Dedifferentiated amniotic fluid mesenchymal stem cell (primary cell): ENCODE data around the gene ZSCAN18.

Source experiments
- DNase-seq: peaks from one replicate; pipeline ENCODE4 v3.0.0-alpha.2; 2016; ENCODE audit errors: extremely low spot score

The ZSCAN18 gene

GRCh38 chr19:58086825-58087710 lies 11.0 kb downstream of the ZSCAN18 start:
- DNase-seq: no peak

- no peak for DNase-seq
Observed at GRCh38 chr19:58085348-58085875, 12.6 kb downstream of the ZSCAN18 start.

- no peak for DNase-seq
Observed at GRCh38 chr19:58084596-58085347, 13.3 kb downstream of the ZSCAN18 start.

GRCh38 chr19:58083021-58083420 lies 15.0 kb downstream of the ZSCAN18 start:
- DNase-seq: no peak

GRCh38 chr19:58079792-58080191 lies 18.2 kb downstream of the ZSCAN18 start:
- DNase-seq: no peak

GRCh38 chr19:58067240-58067912 lies 30.7 kb downstream of the ZSCAN18 start:
- DNase-seq: no peak

GRCh38 chr19:58063712-58064111 lies 34.3 kb downstream of the ZSCAN18 start:
- DNase-seq: no peak

- no peak for DNase-seq
Observed at GRCh38 chr19:58060231-58060630, 37.8 kb downstream of the ZSCAN18 start.

- no peak for DNase-seq
Observed at GRCh38 chr19:58059671-58060078, 38.4 kb downstream of the ZSCAN18 start.

- DNase-seq: peak; percentile 43
Observed at GRCh38 chr19:58059003-58059670, 38.9 kb downstream of the ZSCAN18 start, which contains the start of gene ZNF135. Gene ZNF135 (plus strand): TSS chr19:58059282. CDS start chr19:58060003, 721 bp downstream.

- DNase-seq: no peak
Observed at GRCh38 chr19:58058467-58058866, 39.6 kb downstream of the ZSCAN18 start.

- no peak for DNase-seq
Observed at GRCh38 chr19:58056861-58057260, 41.2 kb downstream of the ZSCAN18 start.

GRCh38 chr19:58056261-58056660 lies 41.8 kb downstream of the ZSCAN18 start:
- no peak for DNase-seq

GRCh38 chr19:58054901-58055874 lies 42.8 kb downstream of the ZSCAN18 start:
- no peak for DNase-seq

- no peak for DNase-seq
Observed at GRCh38 chr19:58053480-58054156, 44.4 kb downstream of the ZSCAN18 start.

- DNase-seq: no peak
Observed at GRCh38 chr19:58052256-58052655, 45.8 kb downstream of the ZSCAN18 start.

GRCh38 chr19:58047672-58048071 lies 50.4 kb downstream of the ZSCAN18 start:
- no peak for DNase-seq

GRCh38 chr19:58046856-58047255 lies 51.2 kb downstream of the ZSCAN18 start:
- DNase-seq: no peak

GRCh38 chr19:58045411-58046050 lies 52.5 kb downstream of the ZSCAN18 start:
- DNase-seq: no peak
